NCI-H748 treated with DMSO at 0.1 percent for 48 hours (cell line): Measurements from ENCODE around the gene TLR9.

Experiments used
- DNase-seq: peaks from one replicate; lab custom pipeline; 2025; lab: John Stamatoyannopoulos, UW

TLR9 gene

DNA sequence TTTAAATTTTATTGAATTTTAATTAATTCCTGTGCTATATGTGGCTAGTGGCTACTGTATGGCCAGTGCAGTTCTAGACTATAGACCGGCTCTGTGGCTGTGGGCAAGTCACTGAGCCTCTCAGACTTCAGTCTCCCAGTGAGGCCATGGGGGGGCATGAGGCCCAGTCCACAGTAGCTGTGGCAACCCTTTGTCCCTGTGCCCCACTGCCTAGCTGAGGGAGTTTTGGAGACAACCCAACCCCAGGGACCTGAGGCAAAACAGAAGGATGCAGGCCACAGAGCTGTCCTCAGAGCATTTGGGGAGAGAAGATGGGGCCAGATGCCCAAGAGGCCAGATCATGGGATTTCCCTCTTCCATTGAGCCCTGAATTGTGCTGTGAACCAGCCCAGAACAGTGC, 52.3 kb downstream of the TLR9 start:
- DNase-seq, result no peak

DNA sequence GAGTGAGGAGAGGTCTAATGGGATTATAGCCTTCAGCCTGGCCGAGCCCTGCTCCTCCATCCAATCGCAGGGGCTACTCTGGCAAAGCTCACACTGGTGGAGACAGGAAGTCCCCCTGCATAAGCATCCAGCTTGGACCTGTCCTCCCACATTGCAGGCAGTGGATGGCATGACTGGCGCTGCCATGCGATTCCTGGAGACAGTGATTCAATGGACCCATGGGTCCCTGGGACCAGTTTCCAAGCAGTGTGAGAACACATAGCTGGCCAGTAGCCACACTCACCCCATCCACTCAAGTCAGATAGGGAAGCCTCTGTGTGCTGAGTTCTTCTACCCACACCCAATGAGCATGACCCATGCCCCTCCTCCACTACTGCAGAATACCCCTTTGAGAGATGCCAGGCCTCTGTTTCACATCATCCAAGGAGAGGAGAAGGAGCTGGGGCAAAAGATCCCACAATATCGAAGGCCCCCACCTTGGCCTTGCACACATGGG, 53.1 kb downstream of the TLR9 start:
- DNase-seq, result no peak

DNA sequence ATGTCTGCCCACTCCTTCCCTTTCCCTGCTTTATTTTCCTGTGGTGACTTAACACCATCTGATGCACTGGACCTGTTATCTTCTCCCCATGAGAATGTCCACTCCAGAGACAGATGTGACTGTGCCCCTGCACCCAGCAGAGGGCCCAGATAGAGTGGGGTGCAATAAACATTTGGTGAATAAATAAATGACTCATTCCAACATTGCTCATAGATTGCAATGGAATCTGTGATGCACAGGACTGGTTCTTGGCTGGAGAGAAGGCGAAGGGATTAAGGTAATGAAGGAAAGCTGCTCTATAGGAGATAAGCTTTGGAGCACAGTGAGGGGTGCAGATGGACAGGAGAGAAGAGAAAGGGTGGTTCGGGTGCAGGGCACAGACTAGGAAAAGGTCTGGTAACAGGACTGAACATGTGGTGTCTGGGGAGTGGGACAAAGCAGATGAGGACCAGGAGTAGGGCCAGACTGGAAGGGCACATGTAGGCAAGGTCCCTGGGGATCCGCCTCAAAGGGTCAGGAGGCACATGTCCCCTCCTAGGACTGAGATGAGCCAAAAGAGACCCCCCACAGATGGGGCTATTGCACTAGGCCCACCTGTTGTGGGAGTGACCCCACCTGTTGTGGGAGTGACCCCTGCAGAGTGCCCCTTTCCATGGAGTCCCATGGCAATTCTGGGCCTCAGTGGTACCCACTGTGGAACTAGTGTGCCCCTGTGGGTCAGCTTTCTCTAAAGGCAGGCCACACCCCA, 53.8 kb downstream of the TLR9 start:
- DNase-seq, result no peak
